GM19240 (cell line): ENCODE data around the gene DYNLT1.
"Not testable (repeated sequence)": the region's sequence is repeated elsewhere in the genome, so short reads cannot be mapped to it uniquely, and the experiment has no call there.

Experiments
- DNase-seq: peaks from one replicate; pipeline ENCODE4 v3.0.0; 2011; ENCODE audit warnings: low spot score; ENCODE audit not compliant: insufficient read length

DYNLT1 gene

GRCh38 chr6:158663625-158664165 lies 19.2 kb upstream of the DYNLT1 start:
- DNase-seq: no peak

- no peak for DNase-seq
Observed at GRCh38 chr6:158662954-158663624, 18.5 kb upstream of the DYNLT1 start.

GRCh38 chr6:158662607-158662953 lies 18.0 kb upstream of the DYNLT1 start:
- no peak for DNase-seq

GRCh38 chr6:158661156-158661685 lies 16.7 kb upstream of the DYNLT1 start:
- no peak for DNase-seq

- DNase-seq: no peak
Observed at GRCh38 chr6:158660333-158660754, 15.8 kb upstream of the DYNLT1 start.

- not testable (repeated sequence) for DNase-seq
Observed at GRCh38 chr6:158656986-158657385, 12.4 kb upstream of the DYNLT1 start.

GRCh38 chr6:158655569-158656450 lies 11.3 kb upstream of the DYNLT1 start:
- no peak for DNase-seq

- no peak for DNase-seq
Observed at GRCh38 chr6:158654960-158655489, 10.5 kb upstream of the DYNLT1 start.

- no peak for DNase-seq
Observed at GRCh38 chr6:158654498-158654897, 10.0 kb upstream of the DYNLT1 start.

GRCh38 chr6:158653577-158654354 lies 9.2 kb upstream of the DYNLT1 start:
- no peak for DNase-seq

- DNase-seq: not testable (repeated sequence)
Observed at GRCh38 chr6:158651981-158652737, 7.6 kb upstream of the DYNLT1 start.

GRCh38 chr6:158649289-158650143 lies 5.0 kb upstream of the DYNLT1 start, which contains the start of gene SYTL3:
SYTL3 (plus strand) TSS chr6:158650054; CDS start chr6:158663269, 13,215 bp downstream.
- no peak for DNase-seq

- no peak for DNase-seq
Observed at GRCh38 chr6:158648682-158649131, 4.2 kb upstream of the DYNLT1 start.

- DNase-seq: no peak
Observed at GRCh38 chr6:158647501-158647900, 3.0 kb upstream of the DYNLT1 start.

GRCh38 chr6:158646023-158646910 lies 1.7 kb upstream of the DYNLT1 start:
- no peak for DNase-seq

- no peak for DNase-seq
Observed at GRCh38 chr6:158645064-158646022, 800 bp upstream of the DYNLT1 start.

- DNase-seq: no peak
Observed at GRCh38 chr6:158643836-158644230, 710 bp downstream of the DYNLT1 start.
